ENCODE measurements around the gene PLIN3. TPM values are rescaled to one million over a fixed set of nuclear protein-coding genes. Genes with fewer than 3 reads are reported as not detected.
"Not testable (repeated sequence)": the region's sequence is repeated elsewhere in the genome, so short reads cannot be mapped to it uniquely, and the experiment has no call there.

Gene PLIN3
- total and polyA plus RNA-seq, 9 donors = 26.1 to 83.9 (median 72.5) TPM

- peaks cover 5% of the 10 kb centered on the region for H3K4me1 ChIP-seq (ENCODE audit: insufficient read depth)
- TF ChIP-seq CTCF (IDR thresholded peaks at IDR 0.05) (no peak), EP300 (IDR thresholded peaks at IDR 0.05) (no peak), POLR2A (IDR thresholded peaks at IDR 0.05) (no peak)
- no peak overlapping the region for H3K27ac ChIP-seq
- no peaks in the 10 kb centered on the region for H3K36me3 ChIP-seq
- intact Hi-C loops (cut with DNase I) = loop anchor here in 1 of 4 donors (2.0 kb wide), 1 partner anchor 96 kb away; no protein-coding TSS in a partner anchor
- 69 to 76% (median 76%) methylated on average over 8 of the region's 8 CpGs for WGBS, 3 donors
- no peaks in the 10 kb centered on the region for H3K27me3 ChIP-seq
- no peaks in the 10 kb centered on the region for H3K9me3 ChIP-seq
- H3K4me3 ChIP-seq = no peak overlapping the region
- DNase-seq = no peak
Measured at GRCh38 chr19:4906963-4907362, 39.5 kb upstream of the PLIN3 start.

GRCh38 chr19:4904481-4904880, 37.0 kb upstream of the PLIN3 start:
- WGBS, 3 donors = 69 to 83% (median 75%) methylated on average over 3 of the region's 3 CpGs
- Histone ChIP-seq H3K36me3 (no peaks in the 10 kb centered on the region), H3K27ac (no peak overlapping the region), H3K9me3 (no peaks in the 10 kb centered on the region), H3K4me3 (no peak overlapping the region), H3K4me1 (ENCODE audit: insufficient read depth) (no peaks in the 10 kb centered on the region), H3K27me3 (no peaks in the 10 kb centered on the region)
- no peak for DNase-seq
- intact Hi-C loops (cut with DNase I) = no loop called here
- no peak for TF ChIP-seq CTCF (IDR thresholded peaks at IDR 0.05)
- TF ChIP-seq POLR2A (IDR thresholded peaks at IDR 0.05) = no peak
- no peak for TF ChIP-seq EP300 (IDR thresholded peaks at IDR 0.05)

GRCh38 chr19:4902796-4903195, 35.3 kb upstream of the PLIN3 start, which contains the start of gene ARRDC5:
Gene ARRDC5, minus strand, starts transcription at chr19:4902896. Its CDS starts 71 bp downstream, at chr19:4902825.
- no peak for TF ChIP-seq CTCF (IDR thresholded peaks at IDR 0.05)
- TF ChIP-seq POLR2A (IDR thresholded peaks at IDR 0.05) = no peak
- no peak for TF ChIP-seq EP300 (IDR thresholded peaks at IDR 0.05)
- no peak within 1 kb of the TSS for H3K4me3 ChIP-seq
- no peaks in the 10 kb centered on the region for H3K27me3 ChIP-seq
- no peak within 1 kb of the TSS for H3K27ac ChIP-seq
- no peaks in the 10 kb centered on the region for H3K9me3 ChIP-seq
- intact Hi-C loops (cut with DNase I) = no loop called here
- DNase-seq = no peak
- no peaks in the 10 kb centered on the region for H3K36me3 ChIP-seq
- H3K4me1 ChIP-seq (ENCODE audit: insufficient read depth) = no peaks in the 10 kb centered on the region
- WGBS, 3 donors = 77 to 88% (median 81%) methylated on average over 7 of the region's 7 CpGs

- H3K9me3 ChIP-seq; DNase-seq; H3K27ac ChIP-seq; H3K27me3 ChIP-seq; intact Hi-C loops (cut with DNase I); H3K4me3 ChIP-seq; H3K4me1 ChIP-seq (ENCODE audit: insufficient read depth); H3K36me3 ChIP-seq: not testable (repeated sequence)
- 81% methylated on average over 13 of the region's 13 CpGs for WGBS, 3 donors
Measured at GRCh38 chr19:4900879-4901278, 33.4 kb upstream of the PLIN3 start.

GRCh38 chr19:4897146-4897545, 29.7 kb upstream of the PLIN3 start:
- intact Hi-C loops (cut with DNase I) = no loop called here
- 95 to 97% (median 96%) methylated on average over 7 of the region's 7 CpGs for WGBS, 3 donors
- H3K4me1 ChIP-seq (ENCODE audit: insufficient read depth) = no peaks in the 10 kb centered on the region
- TF ChIP-seq EP300 (IDR thresholded peaks at IDR 0.05) (no peak), POLR2A (IDR thresholded peaks at IDR 0.05) (no peak), CTCF (IDR thresholded peaks at IDR 0.05) (no peak)
- H3K9me3 ChIP-seq = no peaks in the 10 kb centered on the region
- no peaks in the 10 kb centered on the region for H3K27me3 ChIP-seq
- H3K4me3 ChIP-seq = no peak overlapping the region
- no peak for DNase-seq
- H3K27ac ChIP-seq = no peak overlapping the region
- H3K36me3 ChIP-seq = no peaks in the 10 kb centered on the region
